ENCODE measurements around the gene SLC38A8. TPM values are rescaled to one million over a fixed set of nuclear protein-coding genes. Genes with fewer than 3 reads are reported as not detected.

Gene SLC38A8
- total RNA-seq, 3 donors from 2014 or later (not counting 1 experiment from before 2014, with no cell fraction given), result not detected

DNA sequence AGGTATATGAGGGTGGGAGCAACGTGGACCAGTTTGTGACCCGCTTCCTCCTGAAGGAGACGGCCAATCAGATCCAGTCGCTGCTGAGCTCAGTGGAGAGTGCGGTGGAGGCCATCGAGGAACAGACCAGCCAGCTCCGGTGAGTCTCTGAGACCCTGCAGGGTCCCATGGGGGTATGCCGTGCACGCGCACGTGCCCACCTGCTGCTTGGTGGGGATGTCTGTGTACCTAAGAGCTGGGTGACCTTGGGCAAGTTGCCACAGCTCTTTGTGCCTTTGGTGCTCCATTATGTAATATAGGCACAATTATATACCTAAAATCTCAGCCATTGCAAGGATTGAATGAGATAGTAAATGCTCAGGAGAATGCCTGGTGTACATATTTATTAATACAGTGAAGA lies 52.1 kb downstream of the SLC38A8 start:
- no peaks in the 10 kb centered on the region for H3K36me3 Mint-ChIP-seq
- 91% methylated on average over 11 of the region's 11 CpGs for WGBS (ENCODE audit: insufficient coverage)
- H3K27ac Mint-ChIP-seq, result no peak overlapping the region
- peaks cover 7% of the 10 kb centered on the region for H3K4me1 ChIP-seq (ENCODE audit: control insufficient read depth, insufficient read depth, low read length)
- H3K27me3 ChIP-seq (ENCODE audit: control insufficient read depth, insufficient read depth, low read length), result no peaks in the 10 kb centered on the region
- peaks cover 18 to 26% of the 10 kb centered on the region in 2 donors for H3K27me3 Mint-ChIP-seq (ENCODE audit: low read depth in 2 of 2)
- no peaks in the 10 kb centered on the region for H3K9me3 ChIP-seq (ENCODE audit: control insufficient read depth, insufficient read depth, low read length)
- no peak overlapping the region for H3K27ac ChIP-seq (ENCODE audit: low read length)
- no peaks in the 10 kb centered on the region for H3K36me3 ChIP-seq (ENCODE audit: control insufficient read depth, insufficient read depth, low read length)
- TF ChIP-seq, protein P1, sequence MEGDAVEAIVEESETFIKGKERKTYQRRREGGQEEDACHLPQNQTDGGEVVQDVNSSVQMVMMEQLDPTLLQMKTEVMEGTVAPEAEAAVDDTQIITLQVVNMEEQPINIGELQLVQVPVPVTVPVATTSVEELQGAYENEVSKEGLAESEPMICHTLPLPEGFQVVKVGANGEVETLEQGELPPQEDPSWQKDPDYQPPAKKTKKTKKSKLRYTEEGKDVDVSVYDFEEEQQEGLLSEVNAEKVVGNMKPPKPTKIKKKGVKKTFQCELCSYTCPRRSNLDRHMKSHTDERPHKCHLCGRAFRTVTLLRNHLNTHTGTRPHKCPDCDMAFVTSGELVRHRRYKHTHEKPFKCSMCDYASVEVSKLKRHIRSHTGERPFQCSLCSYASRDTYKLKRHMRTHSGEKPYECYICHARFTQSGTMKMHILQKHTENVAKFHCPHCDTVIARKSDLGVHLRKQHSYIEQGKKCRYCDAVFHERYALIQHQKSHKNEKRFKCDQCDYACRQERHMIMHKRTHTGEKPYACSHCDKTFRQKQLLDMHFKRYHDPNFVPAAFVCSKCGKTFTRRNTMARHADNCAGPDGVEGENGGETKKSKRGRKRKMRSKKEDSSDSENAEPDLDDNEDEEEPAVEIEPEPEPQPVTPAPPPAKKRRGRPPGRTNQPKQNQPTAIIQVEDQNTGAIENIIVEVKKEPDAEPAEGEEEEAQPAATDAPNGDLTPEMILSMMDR (IDR thresholded peaks at IDR 0.05), result no peak
- ATAC-seq (no peak), DNase-seq (no peak)
- no peak overlapping the region for H3K4me3 ChIP-seq (ENCODE audit: low read length)
- intact Hi-C loops (cut with micrococcal nuclease), result no loop called here
- H3K9me3 Mint-ChIP-seq, result no peaks in the 10 kb centered on the region
- H3K4me1 Mint-ChIP-seq, result no peaks in the 10 kb centered on the region
- no peak overlapping the region for H3K4me3 Mint-ChIP-seq

DNA sequence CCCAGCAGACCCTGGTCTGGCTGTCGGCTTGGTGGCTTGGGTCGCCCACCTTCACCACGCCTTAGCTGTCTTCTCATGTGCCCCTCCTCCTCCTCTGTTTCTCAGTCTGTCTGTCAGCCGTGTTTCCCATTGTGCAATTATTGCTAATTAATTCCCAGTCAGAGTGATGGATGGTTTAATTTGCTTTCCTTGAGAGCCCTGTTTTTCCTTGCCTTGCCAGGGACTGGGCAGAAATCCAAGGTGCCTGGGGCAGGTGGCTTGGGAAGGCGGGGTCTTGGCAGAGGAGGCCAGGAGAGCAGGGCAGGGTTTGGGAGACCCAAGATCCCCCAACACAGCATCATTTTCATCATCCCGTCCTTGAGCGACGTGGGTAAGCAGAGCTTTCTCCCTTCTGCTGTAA lies 53.3 kb downstream of the SLC38A8 start:
- TF ChIP-seq, protein P1 (IDR thresholded peaks at IDR 0.05), result no peak
- Mint-ChIP-seq H3K27me3 (ENCODE audit: low read depth in 2 of 2) (peaks cover 15 to 20% of the 10 kb centered on the region in 2 donors), H3K4me3 (no peak overlapping the region), H3K4me1 (no peaks in the 10 kb centered on the region), H3K36me3 (no peaks in the 10 kb centered on the region), H3K9me3 (no peaks in the 10 kb centered on the region), H3K27ac (no peak overlapping the region)
- Histone ChIP-seq H3K4me1 (ENCODE audit: control insufficient read depth, insufficient read depth, low read length) (peaks cover 3% of the 10 kb centered on the region), H3K27me3 (ENCODE audit: control insufficient read depth, insufficient read depth, low read length) (no peaks in the 10 kb centered on the region), H3K36me3 (ENCODE audit: control insufficient read depth, insufficient read depth, low read length) (no peaks in the 10 kb centered on the region), H3K9me3 (ENCODE audit: control insufficient read depth, insufficient read depth, low read length) (no peaks in the 10 kb centered on the region), H3K27ac (ENCODE audit: low read length) (no peak overlapping the region), H3K4me3 (ENCODE audit: low read length) (no peak overlapping the region)
- intact Hi-C loops (cut with micrococcal nuclease), result no loop called here
- ATAC-seq, result no peak
- 87% methylated on average over 8 of the region's 8 CpGs for WGBS (ENCODE audit: insufficient coverage)
- no peak for DNase-seq

DNA sequence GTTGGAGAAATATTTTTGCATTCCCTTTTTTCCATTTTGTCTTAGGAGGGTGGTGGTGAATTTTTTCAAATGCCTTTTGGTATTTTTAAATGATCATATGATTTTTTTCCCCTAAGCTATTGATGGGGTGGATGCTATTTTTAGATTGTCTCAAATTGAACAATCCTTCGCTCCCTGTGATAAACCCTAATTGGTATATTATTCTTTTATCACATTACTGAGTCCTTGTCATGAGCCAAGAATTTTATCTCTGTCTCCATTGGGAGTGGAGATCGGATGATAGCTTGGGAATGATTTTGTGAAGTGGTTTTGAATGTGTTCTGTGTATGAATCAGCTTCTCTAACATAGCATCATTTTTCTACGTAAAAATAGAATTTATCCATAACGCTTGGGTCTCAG lies 59.1 kb downstream of the SLC38A8 start:
- H3K36me3 ChIP-seq (ENCODE audit: control insufficient read depth, insufficient read depth, low read length), result no peaks in the 10 kb centered on the region
- WGBS (ENCODE audit: insufficient coverage), result 60% methylated on average over 1 of the region's 4 CpGs
- DNase-seq, result no peak
- H3K27me3 ChIP-seq (ENCODE audit: control insufficient read depth, insufficient read depth, low read length), result no peaks in the 10 kb centered on the region
- no peaks in the 10 kb centered on the region for H3K36me3 Mint-ChIP-seq
- no peak overlapping the region for H3K4me3 Mint-ChIP-seq
- H3K27ac Mint-ChIP-seq, result no peak overlapping the region
- TF ChIP-seq, protein P1 (IDR thresholded peaks at IDR 0.05), result no peak
- H3K4me1 Mint-ChIP-seq, result no peaks in the 10 kb centered on the region
- H3K9me3 Mint-ChIP-seq, result no peaks in the 10 kb centered on the region
- H3K27me3 Mint-ChIP-seq (ENCODE audit: low read depth in 2 of 2), result peaks cover 0 to 2% of the 10 kb centered on the region in 2 donors
- no peak overlapping the region for H3K27ac ChIP-seq (ENCODE audit: low read length)
- H3K4me3 ChIP-seq (ENCODE audit: low read length), result no peak overlapping the region
- H3K4me1 ChIP-seq (ENCODE audit: control insufficient read depth, insufficient read depth, low read length), result no peaks in the 10 kb centered on the region
- ATAC-seq, result no peak
- intact Hi-C loops (cut with micrococcal nuclease), result no loop called here
- H3K9me3 ChIP-seq (ENCODE audit: control insufficient read depth, insufficient read depth, low read length), result peaks cover 2% of the 10 kb centered on the region

DNA sequence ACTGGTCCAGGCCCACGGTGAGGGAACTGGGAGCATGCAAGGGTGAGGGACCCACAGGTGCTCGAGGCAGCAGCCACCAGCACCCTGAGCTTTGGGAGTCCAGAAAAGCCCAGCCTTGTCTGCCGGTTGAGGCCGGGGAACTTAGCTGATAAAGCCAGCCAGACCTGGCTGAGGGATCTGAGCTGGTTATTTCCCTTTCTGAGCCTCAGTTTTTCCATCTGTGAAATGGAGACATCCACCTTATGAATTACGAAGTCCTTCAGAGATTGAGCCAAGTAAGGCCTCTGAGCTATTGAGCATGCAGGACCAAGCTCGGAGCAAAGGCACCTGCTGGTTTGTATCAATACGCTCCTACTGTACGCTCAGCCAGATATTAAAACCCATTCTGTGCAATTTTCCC lies 60.8 kb downstream of the SLC38A8 start:
- peaks cover 5% of the 10 kb centered on the region for H3K9me3 ChIP-seq (ENCODE audit: control insufficient read depth, insufficient read depth, low read length)
- Mint-ChIP-seq H3K4me3 (no peak overlapping the region), H3K36me3 (no peaks in the 10 kb centered on the region), H3K27ac (no peak overlapping the region), H3K9me3 (no peaks in the 10 kb centered on the region), H3K4me1 (no peaks in the 10 kb centered on the region), H3K27me3 (ENCODE audit: low read depth in 2 of 2) (no peaks in the 10 kb centered on the region)
- no peak overlapping the region for H3K4me3 ChIP-seq (ENCODE audit: low read length)
- no peaks in the 10 kb centered on the region for H3K27me3 ChIP-seq (ENCODE audit: control insufficient read depth, insufficient read depth, low read length)
- no peaks in the 10 kb centered on the region for H3K36me3 ChIP-seq (ENCODE audit: control insufficient read depth, insufficient read depth, low read length)
- H3K27ac ChIP-seq (ENCODE audit: low read length), result no peak overlapping the region
- intact Hi-C loops (cut with micrococcal nuclease), result no loop called here
- TF ChIP-seq, protein P1 (IDR thresholded peaks at IDR 0.05), result no peak
- ATAC-seq (no peak), DNase-seq (no peak)
- 93% methylated on average over 8 of the region's 8 CpGs for WGBS (ENCODE audit: insufficient coverage)
- no peaks in the 10 kb centered on the region for H3K4me1 ChIP-seq (ENCODE audit: control insufficient read depth, insufficient read depth, low read length)
